HEK293 (cell line): ENCODE data around the gene NREP.

Experiments
- BCL11A ChIP-seq: fragments of 450-650 bp; formaldehyde crosslinking; IDR thresholded peaks from 2 replicates; pipeline ENCODE4 v1.5.1; 2016; ENCODE audit warnings: low read depth, missing biosample characterization, missing genetic modification characterization
- KLF17 ChIP-seq: fragments of 450-650 bp; formaldehyde crosslinking; IDR thresholded peaks from 2 replicates; pipeline ENCODE4 v1.5.1; 2016; ENCODE audit warnings: missing biosample characterization, missing genetic modification characterization
- PATZ1 ChIP-seq: fragments of 450-650 bp; formaldehyde crosslinking; IDR thresholded peaks from 2 replicates; pipeline ENCODE4 v1.5.1; 2016; ENCODE audit warnings: missing biosample characterization, missing genetic modification characterization
- REST ChIP-seq: fragments of 450-650 bp; formaldehyde crosslinking; IDR thresholded peaks from 2 replicates; pipeline ENCODE4 v1.5.1; 2016; ENCODE audit warnings: missing biosample characterization, missing genetic modification characterization
- SP2 ChIP-seq: fragments of 450-650 bp; formaldehyde crosslinking; IDR thresholded peaks from 2 replicates; pipeline ENCODE4 v1.5.1; 2016; ENCODE audit warnings: missing biosample characterization, missing genetic modification characterization
- WT1 ChIP-seq: fragments of 450-650 bp; formaldehyde crosslinking; IDR thresholded peaks from 2 replicates; pipeline ENCODE4 v1.5.1; 2016; ENCODE audit warnings: missing biosample characterization, missing genetic modification characterization
- ZBTB44 ChIP-seq: fragments of 450-650 bp; IDR thresholded peaks from 2 replicates; pipeline ENCODE4 v1.5.1; 2018; ENCODE audit warnings: missing biosample characterization, mild to moderate bottlenecking, missing genetic modification characterization
- ZBTB48 ChIP-seq: fragments of 450-650 bp; formaldehyde crosslinking; IDR thresholded peaks from 2 replicates; pipeline ENCODE4 v1.5.1; 2016; ENCODE audit warnings: missing biosample characterization, missing genetic modification characterization
- ZFHX2 ChIP-seq: fragments of 450-650 bp; formaldehyde crosslinking; conservative IDR thresholded peaks from 2 replicates; pipeline ENCODE4 v1.5.1; 2016; ENCODE audit warnings: missing biosample characterization, missing genetic modification characterization
- ZFP3 ChIP-seq: fragments of 450-650 bp; formaldehyde crosslinking; IDR thresholded peaks from 2 replicates; pipeline ENCODE4 v1.5.1; 2016; ENCODE audit warnings: low read depth, missing biosample characterization, missing genetic modification characterization
- ZNF169 ChIP-seq: fragments of 450-650 bp; formaldehyde crosslinking; IDR thresholded peaks from 2 replicates; pipeline ENCODE4 v1.5.1; 2016; ENCODE audit warnings: missing biosample characterization, missing genetic modification characterization
- ZNF2 ChIP-seq: fragments of 450-650 bp; formaldehyde crosslinking; IDR thresholded peaks from 2 replicates; pipeline ENCODE4 v1.5.1; 2016; ENCODE audit warnings: missing biosample characterization, missing genetic modification characterization
- ZNF24 ChIP-seq: fragments of 450-650 bp; formaldehyde crosslinking; IDR thresholded peaks from 2 replicates; pipeline ENCODE4 v1.5.1; 2016; ENCODE audit warnings: missing biosample characterization, missing genetic modification characterization
- ZNF362 ChIP-seq: fragments of 450-650 bp; formaldehyde crosslinking; IDR thresholded peaks from 2 replicates; pipeline ENCODE4 v1.5.1; 2016; ENCODE audit warnings: missing biosample characterization, missing genetic modification characterization
- ZNF391 ChIP-seq: fragments of 450-650 bp; formaldehyde crosslinking; IDR thresholded peaks from 2 replicates; pipeline ENCODE4 v1.5.1; 2016; ENCODE audit warnings: low read depth, missing biosample characterization, missing genetic modification characterization, borderline replicate concordance
- ZNF394 ChIP-seq: fragments of 450-650 bp; formaldehyde crosslinking; IDR thresholded peaks from 2 replicates; pipeline ENCODE4 v1.5.1; 2016; ENCODE audit warnings: missing biosample characterization, missing genetic modification characterization, mild to moderate bottlenecking, moderate library complexity, borderline replicate concordance
- ZNF404 ChIP-seq: fragments of 450-650 bp; formaldehyde crosslinking; IDR thresholded peaks from 2 replicates; pipeline ENCODE4 v1.5.1; 2017; ENCODE audit warnings: missing biosample characterization, missing genetic modification characterization
- ZNF433 ChIP-seq: fragments of 450-650 bp; formaldehyde crosslinking; IDR thresholded peaks from 2 replicates; pipeline ENCODE4 v1.5.1; 2016; ENCODE audit warnings: missing biosample characterization, missing genetic modification characterization, low read depth
- ZNF544 ChIP-seq: fragments of 450-650 bp; formaldehyde crosslinking; IDR thresholded peaks from 2 replicates; pipeline ENCODE4 v1.5.0; 2017; ENCODE audit warnings: missing biosample characterization, missing genetic modification characterization
- ZNF561 ChIP-seq: fragments of 450-650 bp; IDR thresholded peaks from 2 replicates; pipeline ENCODE4 v1.5.1; 2018; ENCODE audit warnings: missing biosample characterization, missing genetic modification characterization, borderline replicate concordance
- ZNF580 ChIP-seq: fragments of 450-650 bp; formaldehyde crosslinking; IDR thresholded peaks from 2 replicates; pipeline ENCODE4 v1.5.1; 2016; ENCODE audit warnings: missing biosample characterization, missing genetic modification characterization
- ZNF596 ChIP-seq: fragments of 450-650 bp; IDR thresholded peaks from 2 replicates; pipeline ENCODE4 v1.5.0; 2018; ENCODE audit warnings: missing biosample characterization, mild to moderate bottlenecking, missing genetic modification characterization, moderate library complexity
- ZNF624 ChIP-seq: fragments of 450-650 bp; formaldehyde crosslinking; IDR thresholded peaks from 2 replicates; pipeline ENCODE4 v1.5.1; 2017; ENCODE audit warnings: missing biosample characterization, missing genetic modification characterization
- ZNF660 ChIP-seq: fragments of 450-650 bp; IDR thresholded peaks from 2 replicates; pipeline ENCODE4 v1.5.1; 2018; ENCODE audit warnings: missing biosample characterization, mild to moderate bottlenecking, missing genetic modification characterization
- ZNF707 ChIP-seq: fragments of 450-650 bp; formaldehyde crosslinking; IDR thresholded peaks from 2 replicates; pipeline ENCODE4 v1.5.1; 2016; ENCODE audit warnings: missing biosample characterization, missing genetic modification characterization
- ZNF76 ChIP-seq: fragments of 450-650 bp; formaldehyde crosslinking; IDR thresholded peaks from 2 replicates; pipeline ENCODE4; 2016; ENCODE audit warnings: low read depth, missing biosample characterization, missing genetic modification characterization, borderline replicate concordance

Gene NREP

GRCh38 chr5:111757355-111758283 lies 625 bp upstream of the NREP start (continued):
- TF ChIP-seq ZNF433 (tag by site-specific recombination) (no peak), ZFP3 (tag by site-specific recombination) (no peak), ZNF624 (tag by site-specific recombination) (no peak), ZNF404 (no peak), ZNF596 (peak; percentile 97), ZNF544 (tag by site-specific recombination) (no peak), ZNF24 (tag by site-specific recombination) (0 out of 2 replicates have a peak, but pooled peaks have one; percentile 59), REST (tag by site-specific recombination) (0 out of 2 replicates have a peak, but pooled peaks have one; percentile 26), KLF17 (tag by site-specific recombination) (peak; percentile 77; the same call in 1 of the 2 replicates), WT1 (tag by site-specific recombination) (peak; percentile 61), ZBTB44 (tag by site-specific recombination) (peak; percentile 76), PATZ1 (peak; percentile 70), ZNF2 (tag by site-specific recombination) (peak; percentile 75), ZNF580 (tag by site-specific recombination) (peak; percentile 67; the same call in 1 of the 2 replicates), ZNF561 (tag by site-specific recombination) (peak; percentile 85; the same call in 1 of the 2 replicates), ZFHX2 (tag by site-specific recombination) (peak; percentile 96), SP2 (tag by site-specific recombination) (peak; percentile 63), BCL11A (tag by site-specific recombination) (no peak), ZNF394 (tag by site-specific recombination) (peak; percentile 59; the same call in 1 of the 2 replicates), ZNF76 (0 out of 2 replicates have a peak, but pooled peaks have one; percentile 12), ZNF660 (tag by site-specific recombination) (peak; percentile 92), ZNF169 (tag by site-specific recombination) (peak; percentile 56; the same call in 1 of the 2 replicates), ZNF707 (tag by site-specific recombination) (no peak), ZBTB48 (tag by site-specific recombination) (peak; percentile 55; the same call in 1 of the 2 replicates), ZNF391 (tag by site-specific recombination) (peak; percentile 22; the same call in 1 of the 2 replicates), ZNF362 (tag by site-specific recombination) (0 out of 2 replicates have a peak, but pooled peaks have one; percentile 18)
